ENCODE measurements around the gene LIX1. TPM values are rescaled to one million over a fixed set of nuclear protein-coding genes. Genes with fewer than 3 reads are reported as not detected.

LIX1 gene
- total RNA-seq, 1 donor from 2014 or later: not detected

DNA sequence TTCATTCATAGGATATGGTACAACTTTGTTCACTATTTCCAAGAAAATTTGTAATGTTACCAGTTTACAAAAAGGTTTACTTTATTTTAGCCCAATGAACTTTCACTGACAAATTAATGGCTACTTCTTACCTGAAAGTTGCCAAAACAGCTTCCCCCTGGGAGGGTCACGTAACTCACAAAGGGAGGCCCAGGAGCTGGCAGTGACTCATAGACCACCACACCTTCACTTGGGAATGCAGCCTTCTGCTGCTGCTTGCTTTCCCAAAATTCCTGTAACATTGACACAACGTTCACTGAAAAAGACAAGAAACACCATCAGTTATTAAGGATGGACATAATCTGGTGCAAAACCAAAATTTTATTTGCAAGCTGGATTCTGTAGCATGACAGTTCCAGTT, 18.1 kb downstream of the LIX1 start:
- intact Hi-C loops (cut with DNase I): no loop called here
- TF ChIP-seq, protein P1, sequence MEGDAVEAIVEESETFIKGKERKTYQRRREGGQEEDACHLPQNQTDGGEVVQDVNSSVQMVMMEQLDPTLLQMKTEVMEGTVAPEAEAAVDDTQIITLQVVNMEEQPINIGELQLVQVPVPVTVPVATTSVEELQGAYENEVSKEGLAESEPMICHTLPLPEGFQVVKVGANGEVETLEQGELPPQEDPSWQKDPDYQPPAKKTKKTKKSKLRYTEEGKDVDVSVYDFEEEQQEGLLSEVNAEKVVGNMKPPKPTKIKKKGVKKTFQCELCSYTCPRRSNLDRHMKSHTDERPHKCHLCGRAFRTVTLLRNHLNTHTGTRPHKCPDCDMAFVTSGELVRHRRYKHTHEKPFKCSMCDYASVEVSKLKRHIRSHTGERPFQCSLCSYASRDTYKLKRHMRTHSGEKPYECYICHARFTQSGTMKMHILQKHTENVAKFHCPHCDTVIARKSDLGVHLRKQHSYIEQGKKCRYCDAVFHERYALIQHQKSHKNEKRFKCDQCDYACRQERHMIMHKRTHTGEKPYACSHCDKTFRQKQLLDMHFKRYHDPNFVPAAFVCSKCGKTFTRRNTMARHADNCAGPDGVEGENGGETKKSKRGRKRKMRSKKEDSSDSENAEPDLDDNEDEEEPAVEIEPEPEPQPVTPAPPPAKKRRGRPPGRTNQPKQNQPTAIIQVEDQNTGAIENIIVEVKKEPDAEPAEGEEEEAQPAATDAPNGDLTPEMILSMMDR (IDR thresholded peaks at IDR 0.05): no peak
- DNase-seq (ENCODE audit: low spot score in 2 of 2): no peak
- Histone ChIP-seq H3K9me3 (no peaks in the 10 kb centered on the region), H3K4me3 (no peak overlapping the region), H3K36me3 (no peaks in the 10 kb centered on the region), H3K27me3 (no peaks in the 10 kb centered on the region), H3K27ac (no peak overlapping the region), H3K4me1 (no peaks in the 10 kb centered on the region)

DNA sequence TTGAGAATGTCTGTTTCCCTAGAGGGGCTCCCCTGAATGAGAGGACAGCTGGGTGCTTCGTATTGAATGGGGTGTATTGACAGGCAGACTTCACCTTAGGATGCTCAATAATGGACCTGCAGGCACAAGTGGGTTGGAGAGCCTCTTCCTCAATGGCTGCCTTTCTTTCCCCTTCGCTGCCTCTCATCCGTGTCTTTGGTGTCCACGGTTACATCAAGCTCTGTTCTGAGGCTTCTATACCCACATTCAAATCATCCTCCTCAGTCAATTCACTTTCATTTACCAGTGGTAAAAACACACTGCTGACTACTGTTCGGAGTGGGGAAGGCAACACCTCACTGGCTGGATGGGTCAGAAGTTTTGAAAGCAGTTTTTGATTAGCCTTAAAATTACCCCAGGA, 20.6 kb downstream of the LIX1 start:
- intact Hi-C loops (cut with DNase I): no loop called here
- TF ChIP-seq, protein P1 (IDR thresholded peaks at IDR 0.05): no peak
- Histone ChIP-seq H3K36me3 (no peaks in the 10 kb centered on the region), H3K4me1 (no peaks in the 10 kb centered on the region), H3K27ac (no peak overlapping the region), H3K9me3 (no peaks in the 10 kb centered on the region), H3K27me3 (no peaks in the 10 kb centered on the region), H3K4me3 (no peak overlapping the region)
- no peak for DNase-seq (ENCODE audit: low spot score in 2 of 2)

DNA sequence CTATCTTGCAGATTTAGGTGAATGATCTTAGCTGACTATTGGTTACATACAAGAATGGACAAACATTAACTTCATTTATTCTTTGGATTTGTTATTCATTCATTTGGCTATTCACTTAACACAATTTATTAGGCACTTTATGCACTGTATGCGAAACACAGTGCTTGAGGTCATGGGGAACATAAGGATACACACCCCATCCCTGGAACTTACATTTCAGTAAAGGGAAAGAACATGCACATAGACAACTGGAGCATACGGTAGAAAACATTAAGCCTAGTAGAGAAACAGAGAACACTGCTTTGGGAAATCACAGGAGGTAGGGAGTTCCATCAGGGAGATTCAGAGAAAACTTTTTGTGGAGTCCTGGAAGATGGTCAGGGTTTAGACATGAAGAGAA, 22.2 kb downstream of the LIX1 start:
- intact Hi-C loops (cut with DNase I): no loop called here
- TF ChIP-seq, protein P1 (IDR thresholded peaks at IDR 0.05): no peak
- Histone ChIP-seq H3K36me3 (no peaks in the 10 kb centered on the region), H3K27me3 (no peaks in the 10 kb centered on the region), H3K9me3 (no peaks in the 10 kb centered on the region), H3K4me3 (no peak overlapping the region), H3K4me1 (no peaks in the 10 kb centered on the region), H3K27ac (no peak overlapping the region)
- no peak for DNase-seq (ENCODE audit: low spot score in 2 of 2)

DNA sequence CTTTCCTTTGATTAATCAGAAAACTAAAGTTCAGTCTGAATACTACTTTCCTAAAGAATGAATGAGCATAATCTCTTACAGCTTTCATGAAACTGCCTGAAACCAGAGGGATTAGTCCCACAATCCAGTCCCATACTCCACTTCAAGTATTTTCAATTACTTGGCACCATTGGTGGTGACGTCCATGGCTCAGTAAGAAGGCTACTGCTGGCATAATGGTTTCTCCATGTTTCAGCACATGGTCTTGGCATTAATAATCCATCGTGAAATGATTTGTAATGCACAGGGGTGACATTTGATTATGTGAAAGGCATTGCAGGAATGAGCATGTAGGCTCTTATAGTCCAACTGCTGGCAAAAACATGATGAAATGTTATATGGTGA, 23.4 kb downstream of the LIX1 start:
- Histone ChIP-seq H3K4me1 (no peaks in the 10 kb centered on the region), H3K36me3 (no peaks in the 10 kb centered on the region), H3K4me3 (no peak overlapping the region), H3K27ac (no peak overlapping the region), H3K27me3 (no peaks in the 10 kb centered on the region), H3K9me3 (no peaks in the 10 kb centered on the region)
- TF ChIP-seq, protein P1 (IDR thresholded peaks at IDR 0.05): no peak
- intact Hi-C loops (cut with DNase I): no loop called here
- DNase-seq (ENCODE audit: low spot score in 2 of 2): no peak

DNA sequence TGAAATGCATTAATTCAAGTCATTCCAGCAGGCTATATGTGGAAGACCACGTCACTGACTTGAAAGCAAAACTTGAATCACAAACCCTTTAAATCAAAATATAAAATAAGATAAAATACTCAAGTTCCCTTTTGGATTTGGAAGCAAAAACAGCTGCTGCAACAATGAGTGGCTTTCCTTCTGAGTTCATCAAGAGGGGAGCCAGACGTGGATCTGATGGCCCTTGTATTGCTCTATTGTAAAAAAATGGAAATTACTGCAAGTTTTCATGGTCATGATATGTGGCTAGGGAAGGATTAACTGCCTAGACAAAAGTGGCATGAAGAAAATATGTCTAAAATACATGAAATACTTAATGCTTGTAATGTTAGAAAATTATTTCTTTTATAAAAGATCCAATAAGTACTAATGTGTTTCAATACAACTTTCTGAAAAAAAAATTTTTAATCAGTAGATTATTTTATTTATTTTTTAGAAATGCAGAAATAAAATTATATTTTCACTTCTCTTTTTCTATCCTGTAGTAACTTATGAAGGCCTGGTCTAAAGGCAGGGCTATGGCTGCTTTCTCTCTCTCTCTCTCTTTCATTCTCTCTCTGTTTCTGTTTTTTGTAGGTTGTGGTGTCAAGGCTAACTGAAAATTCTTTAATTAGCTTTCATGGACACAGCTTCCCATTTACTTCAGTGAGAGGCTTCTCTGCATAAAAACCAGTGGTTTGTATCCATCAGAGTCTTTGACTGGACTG, 24.0 kb downstream of the LIX1 start:
- DNase-seq (ENCODE audit: low spot score in 2 of 2): no peak
- Histone ChIP-seq H3K4me3 (no peak overlapping the region), H3K27me3 (no peaks in the 10 kb centered on the region), H3K4me1 (no peaks in the 10 kb centered on the region), H3K27ac (no peak overlapping the region), H3K9me3 (no peaks in the 10 kb centered on the region), H3K36me3 (no peaks in the 10 kb centered on the region)
- TF ChIP-seq, protein P1 (IDR thresholded peaks at IDR 0.05): no peak
- intact Hi-C loops (cut with DNase I): no loop called here

DNA sequence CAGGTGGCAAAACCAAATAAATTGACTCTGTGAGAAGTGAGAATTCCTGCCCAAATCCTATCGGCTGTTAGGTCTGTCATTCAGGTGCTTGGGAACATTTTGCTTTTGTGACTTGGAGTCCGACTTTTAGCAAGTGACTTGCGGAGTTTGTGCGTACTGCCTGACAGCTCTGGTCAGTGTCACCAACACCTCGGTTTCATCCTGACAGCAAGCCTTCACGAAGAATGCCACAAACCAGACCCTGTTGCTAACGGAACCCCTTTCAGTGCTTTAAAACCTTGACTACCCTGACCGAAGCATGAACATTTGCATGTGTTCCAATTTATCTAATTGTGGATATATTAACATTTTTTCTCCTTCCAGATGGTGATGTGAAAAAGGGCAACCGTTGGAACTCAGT, 26.5 kb downstream of the LIX1 start:
- Histone ChIP-seq H3K36me3 (no peaks in the 10 kb centered on the region), H3K9me3 (no peaks in the 10 kb centered on the region), H3K4me1 (no peaks in the 10 kb centered on the region), H3K27me3 (no peaks in the 10 kb centered on the region), H3K27ac (no peak overlapping the region), H3K4me3 (no peak overlapping the region)
- TF ChIP-seq, protein P1 (IDR thresholded peaks at IDR 0.05): no peak
- intact Hi-C loops (cut with DNase I): no loop called here
- DNase-seq (ENCODE audit: low spot score in 2 of 2): no peak

Measured in ascending aorta (tissue), 2 donors.